ENCODE results near the gene THSD8. TPM values are rescaled to one million over a fixed set of nuclear protein-coding genes. Genes with fewer than 3 reads are reported as not detected.
"Not testable (repeated sequence)": the region's sequence is repeated elsewhere in the genome, so short reads cannot be mapped to it uniquely, and the experiment has no call there.

Gene THSD8
- total RNA-seq, 1 donor from 2014 or later: 1.7 TPM

DNA sequence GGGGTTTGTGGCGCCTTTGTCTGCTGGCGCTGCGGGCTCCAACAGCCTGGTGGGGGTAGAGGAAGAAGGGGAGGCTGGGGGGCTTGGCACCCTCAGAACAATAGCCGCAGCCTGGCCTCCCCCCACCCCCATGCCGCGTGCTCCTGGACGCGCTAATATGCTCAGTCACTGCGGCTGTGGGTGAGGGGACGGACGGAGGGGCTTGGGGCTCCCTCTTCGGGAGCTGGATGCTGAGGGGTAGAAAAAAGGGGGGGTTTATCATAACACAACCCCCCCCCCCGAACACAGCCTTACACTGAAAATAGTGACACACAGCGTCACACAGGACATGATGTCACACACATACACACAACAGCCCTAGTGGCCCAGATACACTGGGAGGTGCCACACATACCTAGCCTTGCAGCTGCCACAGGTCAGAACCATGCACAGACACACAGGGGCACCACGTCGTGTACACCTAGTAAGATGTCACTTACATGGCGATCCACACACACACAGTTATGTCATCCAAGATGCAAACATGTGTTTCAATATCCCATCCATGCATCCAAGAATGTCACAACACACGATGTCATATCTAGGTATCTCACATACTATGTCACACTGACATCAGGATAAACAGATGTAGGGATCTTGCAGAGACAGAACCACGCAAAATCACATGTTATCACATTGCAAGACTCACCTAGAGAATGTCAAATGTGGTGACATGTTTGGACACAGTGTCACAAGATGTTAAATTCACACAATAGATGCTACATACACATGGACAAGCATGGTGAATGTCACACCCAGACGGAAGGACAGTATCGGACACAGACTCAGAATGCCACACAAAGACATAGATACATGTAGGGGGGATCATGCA is 37.3 kb downstream of the THSD8 start:
- no peak for ATAC-seq
- DNase-seq (ENCODE audit: missing footprints): no peak
- intact Hi-C loops (cut with DNase I): no loop called here

DNA sequence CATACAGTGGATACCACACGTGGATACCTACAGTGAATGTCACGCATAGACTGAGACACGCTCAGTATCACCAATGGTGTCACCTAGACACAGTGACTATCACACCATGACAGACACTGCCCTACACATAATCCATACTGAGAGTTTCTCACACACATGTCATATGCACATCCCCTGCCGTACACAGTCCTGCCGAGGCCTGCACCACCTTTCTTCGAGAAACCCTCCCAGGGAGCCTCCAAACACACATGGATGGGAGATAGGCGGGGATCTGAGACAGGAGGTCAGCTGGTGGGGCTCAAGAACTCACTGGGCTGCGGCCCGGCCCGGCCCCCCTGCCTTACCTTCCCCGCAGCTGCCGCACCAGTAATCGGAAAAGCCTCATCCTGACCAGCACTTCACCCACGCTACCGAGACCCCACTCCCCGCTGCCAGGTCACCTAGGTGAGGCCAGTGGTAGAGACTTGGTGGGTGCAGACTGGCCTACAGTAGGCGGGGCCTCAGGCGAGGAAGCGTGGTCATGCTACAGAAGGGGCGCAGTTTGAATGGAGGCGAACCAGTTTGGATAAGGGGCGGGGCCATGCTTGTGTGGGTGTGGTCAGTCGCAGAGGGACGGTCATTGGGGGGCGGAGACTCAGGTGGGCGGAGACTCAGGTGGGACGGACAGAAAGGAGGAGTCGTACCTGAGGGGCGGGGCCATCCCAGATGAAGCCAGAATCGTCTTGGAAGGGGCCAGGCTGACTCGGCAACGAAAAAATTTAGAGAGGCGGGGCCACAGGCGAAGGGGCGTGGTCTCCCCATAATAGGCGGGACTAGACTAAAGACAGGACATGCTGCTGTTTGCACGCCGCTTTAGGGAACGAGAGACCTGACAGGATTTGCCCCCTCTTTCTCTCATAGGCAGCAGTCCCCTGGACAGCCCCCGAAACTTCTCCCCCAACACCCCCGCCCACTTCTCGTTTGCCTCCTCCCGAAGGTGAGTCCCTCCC is 38.5 kb downstream of the THSD8 start:
- ATAC-seq: peak; percentile 41
- DNase-seq (ENCODE audit: missing footprints): no peak
- intact Hi-C loops (cut with DNase I): no loop called here

DNA sequence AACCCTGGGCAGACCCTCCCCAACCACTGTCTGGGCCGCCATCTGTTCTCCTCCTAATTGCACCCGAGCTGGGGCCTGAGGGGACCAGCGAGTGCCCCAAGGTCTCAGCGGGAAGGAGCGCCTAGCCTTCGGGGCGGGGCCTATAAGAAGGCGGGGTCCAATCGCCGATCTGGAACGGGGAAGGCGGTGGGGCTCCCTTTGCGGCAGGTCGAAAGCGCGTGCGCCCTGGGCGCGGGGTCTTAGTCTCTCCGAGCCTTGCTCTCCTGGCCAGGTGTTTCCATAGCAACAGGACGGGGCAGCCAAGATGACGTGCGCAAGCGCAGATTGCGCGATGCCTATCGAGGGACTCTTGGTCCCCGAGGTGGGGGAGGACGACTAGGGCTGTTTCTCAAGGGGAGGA is 39.2 kb downstream of the THSD8 start:
- ATAC-seq (no peak), DNase-seq (ENCODE audit: missing footprints) (no peak)
- intact Hi-C loops (cut with DNase I): no loop called here

DNA sequence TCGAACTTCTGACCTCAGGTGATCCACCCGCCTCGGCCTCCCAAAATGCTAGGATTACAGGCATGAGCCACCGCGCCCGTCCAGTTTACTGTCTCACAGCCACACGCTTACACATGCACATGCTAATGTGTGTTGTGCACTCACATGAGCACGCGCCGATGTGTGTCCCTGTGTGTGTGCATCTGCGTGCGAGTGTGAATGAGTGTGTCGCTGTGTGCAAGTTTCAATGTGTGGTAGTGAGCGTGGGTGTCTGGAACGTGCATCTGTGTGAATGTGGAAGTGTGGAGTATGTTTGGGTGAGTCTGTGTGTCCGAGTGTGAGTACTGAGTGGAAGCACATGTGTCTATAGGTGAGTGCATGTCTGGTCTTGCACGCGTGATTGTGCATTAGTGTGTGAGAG is 40.6 kb downstream of the THSD8 start:
- no peak for ATAC-seq
- no peak for DNase-seq (ENCODE audit: missing footprints)
- intact Hi-C loops (cut with DNase I): no loop called here

DNA sequence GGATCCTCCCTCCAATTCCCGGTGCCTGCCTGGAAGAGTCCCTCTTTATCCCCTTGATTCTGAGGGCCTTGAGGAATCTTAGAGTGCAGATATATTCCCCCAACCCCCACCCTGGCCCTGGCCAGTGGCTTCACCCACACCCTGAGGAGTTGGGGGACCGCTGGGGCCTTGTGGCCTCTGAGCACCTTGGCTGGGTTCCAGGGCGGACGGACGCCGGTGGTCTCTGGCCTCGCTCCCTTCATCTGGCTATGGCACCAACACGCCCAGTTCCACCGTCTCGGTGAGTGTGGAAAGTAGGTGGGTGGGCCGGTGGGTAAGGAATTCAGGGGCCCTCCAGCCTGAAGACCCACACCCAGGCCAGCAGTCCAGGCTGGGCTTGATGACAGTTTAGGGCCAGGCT is 41.5 kb downstream of the THSD8 start:
- no peak for DNase-seq (ENCODE audit: missing footprints)
- ATAC-seq: no peak
- intact Hi-C loops (cut with DNase I): no loop called here

DNA sequence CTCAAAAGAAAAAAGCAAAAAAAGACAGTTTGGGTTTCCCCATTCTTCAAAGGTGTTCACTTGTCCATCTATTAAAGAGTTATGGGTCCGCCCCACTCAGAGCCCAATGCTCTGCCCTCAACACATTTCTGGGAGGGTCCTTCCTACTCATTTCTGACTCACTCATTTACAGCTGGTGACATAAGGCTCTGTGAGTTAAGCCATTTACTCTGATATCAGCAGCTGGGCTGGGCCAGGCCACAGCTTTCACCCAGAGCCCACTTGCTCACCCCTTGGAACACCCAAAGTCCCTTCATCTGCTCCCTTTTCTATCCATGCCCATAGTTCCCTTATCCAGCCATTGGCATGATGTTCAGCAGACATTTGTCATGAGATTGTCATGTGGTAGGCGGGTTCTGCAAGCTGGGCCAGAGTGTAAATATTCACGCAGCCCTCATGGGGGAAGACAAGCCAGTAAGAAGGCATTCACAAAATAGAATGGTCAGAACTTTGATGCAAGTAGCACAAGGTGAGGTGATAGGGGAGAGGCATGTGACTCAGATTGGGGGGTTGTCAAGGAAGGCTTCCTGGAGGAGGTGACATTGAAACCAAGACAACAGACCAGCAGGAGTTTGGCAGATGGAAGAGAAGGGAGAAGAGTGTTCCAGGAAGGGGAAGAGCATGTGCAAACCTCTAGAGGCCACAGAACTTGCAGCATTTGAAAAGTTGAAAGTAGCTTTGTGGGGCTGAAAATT is 42.3 kb downstream of the THSD8 start:
- no peak for DNase-seq (ENCODE audit: missing footprints)
- intact Hi-C loops (cut with DNase I): no loop called here

DNA sequence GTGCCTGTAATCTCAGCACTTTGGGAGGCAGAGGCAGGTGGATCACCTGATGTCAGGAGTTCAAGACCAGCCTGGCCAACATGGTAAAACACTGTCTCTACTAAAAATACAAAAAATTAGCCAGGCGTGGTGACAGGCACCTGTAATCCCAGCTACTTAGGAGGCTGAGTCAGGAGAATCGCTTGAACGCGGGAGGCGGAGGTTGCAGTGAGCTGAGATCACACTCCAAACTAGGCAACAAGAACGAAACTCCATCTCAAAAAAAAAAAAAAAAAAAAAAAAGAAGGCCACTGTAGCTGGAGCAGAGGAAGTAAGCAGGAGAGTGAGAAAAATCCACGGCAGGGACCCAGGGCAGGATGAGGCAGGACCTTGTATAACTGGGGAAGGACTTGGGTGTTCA is 44.7 kb downstream of the THSD8 start:
- not testable (repeated sequence) for ATAC-seq; DNase-seq (ENCODE audit: missing footprints)
- intact Hi-C loops (cut with DNase I): loop anchor here (2.0 kb wide), 1 partner anchor 82 kb away; no protein-coding TSS in a partner anchor

More for the DNA sequence above, 42.3 kb downstream of the THSD8 start:
- no peak for ATAC-seq

DNA sequence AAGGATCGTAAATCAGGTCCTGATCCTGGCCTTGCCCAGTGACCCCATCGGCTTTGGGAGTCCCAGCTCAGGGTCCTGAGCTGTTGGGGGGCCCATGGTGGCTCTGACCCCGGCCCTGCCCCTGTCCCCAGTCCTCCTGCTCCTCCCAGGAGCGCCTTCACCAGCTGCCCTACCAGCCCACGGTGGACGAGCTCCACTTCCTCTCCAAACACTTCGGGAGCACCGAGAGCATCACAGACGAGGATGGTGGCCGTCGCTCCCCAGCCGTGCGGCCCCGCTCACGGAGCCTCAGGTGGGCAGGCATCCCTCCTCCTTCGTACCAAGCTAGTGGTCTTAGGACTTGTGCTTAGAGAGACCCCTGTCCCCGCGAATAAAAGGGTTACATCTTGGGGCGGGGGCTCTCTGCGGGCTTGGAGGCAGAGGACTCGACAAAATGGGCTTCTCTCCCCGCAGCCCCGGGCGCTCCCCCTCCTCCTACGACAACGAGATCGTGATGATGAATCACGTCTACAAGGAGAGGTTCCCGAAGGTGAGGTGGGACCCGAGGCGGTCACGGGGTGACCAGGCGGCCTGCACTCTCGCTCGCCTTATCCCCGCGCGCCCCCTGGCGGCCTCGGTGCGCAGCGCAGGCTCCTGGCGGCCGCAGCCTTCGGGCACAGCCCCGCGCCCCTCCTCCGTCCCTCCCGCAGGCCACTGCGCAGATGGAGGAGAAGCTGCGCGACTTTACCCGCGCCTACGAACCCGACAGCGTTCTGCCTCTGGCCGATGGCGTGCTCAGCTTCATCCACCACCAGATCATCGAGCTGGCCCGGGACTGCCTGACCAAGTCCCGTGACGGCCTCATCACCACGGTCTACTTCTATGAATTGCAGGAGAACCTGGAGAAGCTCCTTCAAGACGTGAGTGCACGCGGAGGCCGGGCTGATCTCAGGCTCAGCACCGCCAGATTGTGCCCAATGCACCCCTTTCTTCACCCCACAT is 45.6 kb downstream of the THSD8 start:
- intact Hi-C loops (cut with DNase I): loop anchor here (2.0 kb wide), 1 partner anchor 83 kb away; no protein-coding TSS in a partner anchor
- ATAC-seq (peak; percentile 97), DNase-seq (ENCODE audit: missing footprints) (peak; percentile 93)

Small RNAs within 50 kb of the gene (microRNA-seq; reads per million reads assigned to microRNA genes)
- gene MIR5684: not detected
- not detected for gene MIR6794

Other genes starting within 250 kb of the THSD8 start
- gene ZNF490, start 191.3 kb upstream of the THSD8 start, total RNA-seq: 5.1 TPM
- gene ZNF791, start 191.1 kb upstream of the THSD8 start, total RNA-seq: 14.4 TPM
- 40.2 TPM for gene MAN2B1, start 135.3 kb upstream of the THSD8 start, total RNA-seq
- gene WDR83, start 135.3 kb upstream of the THSD8 start, total RNA-seq: 7.2 TPM
- gene DHPS, start 120.2 kb upstream of the THSD8 start, total RNA-seq: 45.9 TPM
- not detected for gene GNG14, start 114.1 kb upstream of the THSD8 start, total RNA-seq
- gene FBXW9, start 105.4 kb upstream of the THSD8 start, total RNA-seq: 1.7 TPM
- gene TNPO2, start 78.1 kb upstream of the THSD8 start, total RNA-seq: 35.1 TPM
- gene TRIR, start 67.4 kb upstream of the THSD8 start, total RNA-seq: 133 TPM
- 65.8 TPM for gene GET3, start 64.6 kb upstream of the THSD8 start, total RNA-seq
- gene BEST2, start 50.3 kb upstream of the THSD8 start, total RNA-seq: not detected
- gene HOOK2, start 26.5 kb upstream of the THSD8 start, total RNA-seq: 51.6 TPM
- 25.0 TPM for gene JUNB, start 10.6 kb upstream of the THSD8 start, total RNA-seq
- 692 TPM for gene PRDX2, start 269 bp upstream of the THSD8 start, total RNA-seq
- 6.3 TPM for gene RNASEH2A, start 4.5 kb downstream of the THSD8 start, total RNA-seq
- gene RTBDN, start 32.5 kb downstream of the THSD8 start, total RNA-seq: not detected
- gene MAST1, start 36.4 kb downstream of the THSD8 start, total RNA-seq: 0.22 TPM
- 18.8 TPM for gene DNASE2, start 79.4 kb downstream of the THSD8 start, total RNA-seq
- gene KLF1, start 85.1 kb downstream of the THSD8 start, total RNA-seq: not detected
- gene GCDH, start 89.1 kb downstream of the THSD8 start, total RNA-seq: 33.4 TPM
- not detected for gene SYCE2, start 117.2 kb downstream of the THSD8 start, total RNA-seq
- 37.6 TPM for gene FARSA, start 131.6 kb downstream of the THSD8 start, total RNA-seq
- 496 TPM for gene CALR, start 136.5 kb downstream of the THSD8 start, total RNA-seq
- 171 TPM for gene RAD23A, start 143.8 kb downstream of the THSD8 start, total RNA-seq
- gene GADD45GIP1, start 155.2 kb downstream of the THSD8 start, total RNA-seq: 33.7 TPM
- gene DAND5, start 167.5 kb downstream of the THSD8 start, total RNA-seq: 9.9 TPM
- 159 TPM for gene NFIX, start 193.4 kb downstream of the THSD8 start, total RNA-seq

All from Right ventricle myocardium inferior (tissue), 1 donor.